Measurements from ENCODE around the gene SCN4A. TPM values are rescaled to one million over a fixed set of nuclear protein-coding genes. Genes with fewer than 3 reads are reported as not detected.
"Not testable (repeated sequence)": the region's sequence is repeated elsewhere in the genome, so short reads cannot be mapped to it uniquely, and the experiment has no call there.

The SCN4A gene
- polyA plus RNA-seq: under 1 TPM in 2 of 4 donors, not detected in 2; 0.38 to 0.46 TPM
- long read RNA-seq, donor 1: 0 reads
- long read RNA-seq, donor 2: 0 reads
- long read RNA-seq, donor 3: 0 reads
- long read RNA-seq, donor 4: 0 reads
- long read RNA-seq, donor 5: 0 reads
- long read RNA-seq, donor 6: 0 reads
- long read RNA-seq, donor 7: 0 reads
- long read RNA-seq, donor 8: 0 reads
- long read RNA-seq, donor 9: 0 reads
- long read RNA-seq, donor 10: 0 reads

- no peak within 1 kb of the TSS for H3K4me3 ChIP-seq (ENCODE audit: low read depth in 1 of 3, low read length in 3 of 3)
- no peak within 1 kb of the TSS for H3K27ac ChIP-seq (ENCODE audit: low read depth in 1 of 3, low read length in 2 of 3)
- no peaks in the 10 kb centered on the region for H3K4me1 ChIP-seq (ENCODE audit: control insufficient read depth in 3 of 3, insufficient read depth in 2 of 3, low read depth in 1 of 3, low read length in 2 of 3)
- 88 to 96% (median 95%) methylated on average over 13 to 14 of the region's 14 CpGs for WGBS, 3 donors
- no peaks in the 10 kb centered on the region for H3K36me3 ChIP-seq (ENCODE audit: control insufficient read depth in 3 of 3, insufficient read depth in 2 of 3, low read depth in 1 of 3, low read length in 3 of 3)
- no peaks in the 10 kb centered on the region for H3K9me3 ChIP-seq (ENCODE audit: control insufficient read depth in 2 of 2, insufficient read depth in 1 of 2, low read depth in 1 of 2, low read length in 1 of 2)
- H3K27me3 ChIP-seq (ENCODE audit: control insufficient read depth in 3 of 3, insufficient read depth in 3 of 3, low read length in 3 of 3): peaks cover 0 to 8% (median 2%) of the 10 kb centered on the region in 3 donors
- FAIRE-seq: no peak
- DNase-seq: no peak
These were observed at the start of gene SCN4A for GRCh38 chr17:63972796-63973195. TSS of gene SCN4A (minus strand) at chr17:63972918. CDS start at chr17:63972841, 77 bp downstream.

- Histone ChIP-seq H3K27me3 (ENCODE audit: control insufficient read depth in 3 of 3, insufficient read depth in 3 of 3, low read length in 3 of 3) (no peaks in the 10 kb centered on the region), H3K27ac (ENCODE audit: low read depth in 1 of 3, low read length in 2 of 3) (peak within 1 kb of the TSS; percentile 39 to 92 (median 62)), H3K4me3 (ENCODE audit: low read depth in 1 of 3, low read length in 3 of 3) (peak within 1 kb of the TSS; percentile 6 to 39 (median 38)), H3K9me3 (ENCODE audit: control insufficient read depth in 2 of 2, insufficient read depth in 1 of 2, low read depth in 1 of 2, low read length in 1 of 2) (no peaks in the 10 kb centered on the region), H3K4me1 (ENCODE audit: control insufficient read depth in 3 of 3, insufficient read depth in 2 of 3, low read depth in 1 of 3, low read length in 2 of 3) (peaks cover 0 to 8% (median 3%) of the 10 kb centered on the region in 3 donors), H3K36me3 (ENCODE audit: control insufficient read depth in 3 of 3, insufficient read depth in 2 of 3, low read depth in 1 of 3, low read length in 3 of 3) (no peaks in the 10 kb centered on the region)
- FAIRE-seq (no peak), DNase-seq (peak; percentile 65 to 78)
- WGBS, 3 donors: 18 to 19% (median 18%) methylated on average over 23 of the region's 23 CpGs
These were observed 47.5 kb upstream of the SCN4A start, which contains the start of gene ICAM2 for GRCh38 chr17:64020056-64020766. TSS of gene ICAM2 (minus strand) at chr17:64020633. CDS start at chr17:64006691, 13,942 bp downstream.

- not testable (repeated sequence) for H3K4me1 ChIP-seq (ENCODE audit: control insufficient read depth in 3 of 3, insufficient read depth in 2 of 3, low read depth in 1 of 3, low read length in 2 of 3); DNase-seq; H3K9me3 ChIP-seq (ENCODE audit: control insufficient read depth in 2 of 2, insufficient read depth in 1 of 2, low read depth in 1 of 2, low read length in 1 of 2); H3K36me3 ChIP-seq (ENCODE audit: control insufficient read depth in 3 of 3, insufficient read depth in 2 of 3, low read depth in 1 of 3, low read length in 3 of 3); H3K27me3 ChIP-seq (ENCODE audit: control insufficient read depth in 3 of 3, insufficient read depth in 3 of 3, low read length in 3 of 3); FAIRE-seq
- 70 to 80% (median 73%) methylated on average over 9 of the region's 9 CpGs for WGBS, 3 donors
- H3K4me3 ChIP-seq (ENCODE audit: low read depth in 1 of 3, low read length in 3 of 3): peak overlapping the region in 1 of 3 donors; percentile 38
- peak overlapping the region in 1 of 3 donors; percentile 92 for H3K27ac ChIP-seq (ENCODE audit: low read depth in 1 of 3, low read length in 2 of 3)
These were observed 46.8 kb upstream of the SCN4A start for GRCh38 chr17:64019551-64019961.

GRCh38 chr17:64017381-64017980 is 44.8 kb upstream of the SCN4A start:
- Histone ChIP-seq H3K27me3 (ENCODE audit: control insufficient read depth in 3 of 3, insufficient read depth in 3 of 3, low read length in 3 of 3) (no peaks in the 10 kb centered on the region), H3K36me3 (ENCODE audit: control insufficient read depth in 3 of 3, insufficient read depth in 2 of 3, low read depth in 1 of 3, low read length in 3 of 3) (no peaks in the 10 kb centered on the region), H3K9me3 (ENCODE audit: control insufficient read depth in 2 of 2, insufficient read depth in 1 of 2, low read depth in 1 of 2, low read length in 1 of 2) (no peaks in the 10 kb centered on the region), H3K4me3 (ENCODE audit: low read depth in 1 of 3, low read length in 3 of 3) (no peak overlapping the region), H3K27ac (ENCODE audit: low read depth in 1 of 3, low read length in 2 of 3) (no peak overlapping the region), H3K4me1 (ENCODE audit: control insufficient read depth in 3 of 3, insufficient read depth in 2 of 3, low read depth in 1 of 3, low read length in 2 of 3) (no peaks in the 10 kb centered on the region)
- 74 to 83% (median 81%) methylated on average over 2 of the region's 2 CpGs for WGBS, 3 donors
- no peak for DNase-seq
- FAIRE-seq: no peak

- FAIRE-seq (no peak), DNase-seq (no peak)
- no peaks in the 10 kb centered on the region for H3K36me3 ChIP-seq (ENCODE audit: control insufficient read depth in 3 of 3, insufficient read depth in 2 of 3, low read depth in 1 of 3, low read length in 3 of 3)
- H3K27ac ChIP-seq (ENCODE audit: low read depth in 1 of 3, low read length in 2 of 3): no peak overlapping the region
- H3K27me3 ChIP-seq (ENCODE audit: control insufficient read depth in 3 of 3, insufficient read depth in 3 of 3, low read length in 3 of 3): no peaks in the 10 kb centered on the region
- H3K9me3 ChIP-seq (ENCODE audit: control insufficient read depth in 2 of 2, insufficient read depth in 1 of 2, low read depth in 1 of 2, low read length in 1 of 2): no peaks in the 10 kb centered on the region
- WGBS, 3 donors: 67 to 85% (median 68%) methylated on average over 3 of the region's 3 CpGs
- H3K4me3 ChIP-seq (ENCODE audit: low read depth in 1 of 3, low read length in 3 of 3): no peak overlapping the region
- H3K4me1 ChIP-seq (ENCODE audit: control insufficient read depth in 3 of 3, insufficient read depth in 2 of 3, low read depth in 1 of 3, low read length in 2 of 3): no peaks in the 10 kb centered on the region
These were observed 44.3 kb upstream of the SCN4A start for GRCh38 chr17:64016974-64017373.

GRCh38 chr17:64016231-64016784 is 43.6 kb upstream of the SCN4A start:
- Histone ChIP-seq H3K4me1 (ENCODE audit: control insufficient read depth in 3 of 3, insufficient read depth in 2 of 3, low read depth in 1 of 3, low read length in 2 of 3) (no peaks in the 10 kb centered on the region), H3K27ac (ENCODE audit: low read depth in 1 of 3, low read length in 2 of 3) (peak overlapping the region in 1 of 3 donors; percentile 78), H3K4me3 (ENCODE audit: low read depth in 1 of 3, low read length in 3 of 3) (no peak overlapping the region), H3K9me3 (ENCODE audit: control insufficient read depth in 2 of 2, insufficient read depth in 1 of 2, low read depth in 1 of 2, low read length in 1 of 2) (no peaks in the 10 kb centered on the region), H3K36me3 (ENCODE audit: control insufficient read depth in 3 of 3, insufficient read depth in 2 of 3, low read depth in 1 of 3, low read length in 3 of 3) (no peaks in the 10 kb centered on the region), H3K27me3 (ENCODE audit: control insufficient read depth in 3 of 3, insufficient read depth in 3 of 3, low read length in 3 of 3) (no peaks in the 10 kb centered on the region)
- FAIRE-seq (no peak), DNase-seq (no peak)
- WGBS, 3 donors: 53 to 76% (median 65%) methylated on average over 5 of the region's 5 CpGs

GRCh38 chr17:64015447-64015846 is 42.7 kb upstream of the SCN4A start:
- WGBS, 3 donors: 89 to 97% (median 91%) methylated on average over 6 of the region's 6 CpGs
- DNase-seq (no peak), FAIRE-seq (no peak)
- no peaks in the 10 kb centered on the region for H3K27me3 ChIP-seq (ENCODE audit: control insufficient read depth in 3 of 3, insufficient read depth in 3 of 3, low read length in 3 of 3)
- H3K4me3 ChIP-seq (ENCODE audit: low read depth in 1 of 3, low read length in 3 of 3): no peak overlapping the region
- no peaks in the 10 kb centered on the region for H3K9me3 ChIP-seq (ENCODE audit: control insufficient read depth in 2 of 2, insufficient read depth in 1 of 2, low read depth in 1 of 2, low read length in 1 of 2)
- H3K4me1 ChIP-seq (ENCODE audit: control insufficient read depth in 3 of 3, insufficient read depth in 2 of 3, low read depth in 1 of 3, low read length in 2 of 3): no peaks in the 10 kb centered on the region
- no peaks in the 10 kb centered on the region for H3K36me3 ChIP-seq (ENCODE audit: control insufficient read depth in 3 of 3, insufficient read depth in 2 of 3, low read depth in 1 of 3, low read length in 3 of 3)
- H3K27ac ChIP-seq (ENCODE audit: low read depth in 1 of 3, low read length in 2 of 3): peak overlapping the region in 1 of 3 donors; percentile 3

Data from small intestine (tissue), 16 donors.